NCI-H187 treated with DMSO at 0.1 percent for 48 hours (cell line): ENCODE results near the gene LDLRAD4.

Experiments used
- DNase-seq: peaks from one replicate; lab custom pipeline; 2025; lab: John Stamatoyannopoulos, UW

LDLRAD4 gene

GRCh38 chr18:13285874-13286273, 67.3 kb downstream of the LDLRAD4 start:
- no peak for DNase-seq

DNA sequence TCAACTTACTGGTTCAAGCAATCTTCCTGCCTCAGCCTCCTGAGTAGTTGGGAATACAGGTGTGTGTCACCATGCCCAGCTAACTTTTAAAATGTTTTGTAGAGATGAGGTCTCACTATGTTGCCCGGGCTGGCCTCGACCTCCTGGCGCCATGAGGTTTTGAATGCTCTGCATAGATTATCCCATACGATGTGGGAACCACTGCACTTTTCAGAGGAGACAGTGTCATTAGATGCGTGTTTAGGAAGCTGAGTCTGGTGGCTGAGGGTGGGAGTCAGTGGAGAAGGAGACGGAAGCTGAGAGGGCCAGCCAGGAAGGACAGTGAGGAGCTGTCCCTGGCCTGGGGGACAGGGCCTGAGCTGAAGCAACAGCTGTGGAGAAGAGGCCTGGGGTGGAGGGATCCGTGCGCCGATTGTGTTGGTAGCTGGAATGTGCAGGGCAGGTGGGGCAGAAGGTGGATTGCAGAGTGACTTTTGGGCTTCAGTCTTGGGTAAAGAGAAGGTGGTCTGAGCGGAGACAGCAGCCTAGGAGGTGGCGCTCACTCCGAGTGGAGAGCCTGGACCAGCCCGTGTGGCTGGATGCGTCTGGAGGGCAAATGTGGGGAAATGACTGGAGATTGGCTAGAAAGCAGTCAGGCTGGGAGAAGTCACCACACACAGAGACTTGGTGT, 68.0 kb downstream of the LDLRAD4 start:
- DNase-seq, result no peak

DNA sequence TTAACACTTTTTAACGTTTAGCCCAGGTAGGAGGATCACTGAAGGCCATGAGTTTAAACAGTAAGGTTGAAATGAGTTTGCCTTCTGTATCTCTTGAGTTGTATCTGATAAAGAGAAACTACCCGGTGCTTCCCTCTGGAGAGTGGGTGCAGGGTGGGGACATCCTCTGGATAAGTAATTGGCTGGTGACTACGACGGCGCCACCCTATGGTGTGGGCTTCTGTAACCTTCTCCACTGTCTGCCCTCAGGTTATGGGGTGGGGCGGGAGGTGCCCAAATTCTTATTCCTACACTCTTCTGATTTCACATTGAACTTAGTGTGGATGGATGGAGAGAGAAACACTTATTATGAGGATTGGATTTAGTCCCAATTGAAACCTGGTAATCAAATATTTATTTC, 68.8 kb downstream of the LDLRAD4 start:
- no peak for DNase-seq

DNA sequence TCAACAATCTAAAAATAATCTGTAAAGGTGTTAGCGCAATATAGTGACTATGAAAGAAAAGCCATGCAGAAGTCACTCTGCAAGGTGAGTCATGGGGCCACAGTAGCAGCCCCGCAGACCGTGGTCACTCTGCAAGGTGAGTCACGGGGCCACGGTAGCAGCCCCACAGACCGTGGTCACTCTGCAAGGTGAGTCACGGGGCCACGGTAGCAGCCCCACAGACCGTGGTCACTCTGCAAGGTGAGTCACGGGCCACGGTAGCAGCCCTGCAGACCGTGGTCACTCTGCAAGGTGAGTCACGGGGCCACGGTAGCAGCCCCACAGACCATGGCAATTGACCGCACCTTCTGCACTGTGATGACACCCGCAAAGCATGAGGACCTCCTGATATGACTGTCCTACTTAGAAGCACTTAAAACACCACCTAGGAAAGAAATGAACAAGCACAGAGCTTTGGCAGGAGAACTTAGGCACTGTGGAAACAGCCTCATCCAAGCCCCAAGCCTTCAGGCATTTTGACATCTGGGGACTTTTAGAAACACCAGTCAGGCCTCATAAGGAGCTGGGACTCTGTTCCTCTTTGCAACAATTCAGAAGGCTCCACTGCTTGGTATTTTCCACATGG, 70.1 kb downstream of the LDLRAD4 start:
- no peak for DNase-seq

- DNase-seq, result no peak
These were observed 71.1 kb downstream of the LDLRAD4 start for GRCh38 chr18:13289481-13290205.

- DNase-seq, result no peak
These were observed 72.3 kb downstream of the LDLRAD4 start for GRCh38 chr18:13290856-13291271.

GRCh38 chr18:13291299-13291698, 72.7 kb downstream of the LDLRAD4 start:
- no peak for DNase-seq

- no peak for DNase-seq
These were observed 73.3 kb downstream of the LDLRAD4 start for GRCh38 chr18:13291745-13292447.

DNA sequence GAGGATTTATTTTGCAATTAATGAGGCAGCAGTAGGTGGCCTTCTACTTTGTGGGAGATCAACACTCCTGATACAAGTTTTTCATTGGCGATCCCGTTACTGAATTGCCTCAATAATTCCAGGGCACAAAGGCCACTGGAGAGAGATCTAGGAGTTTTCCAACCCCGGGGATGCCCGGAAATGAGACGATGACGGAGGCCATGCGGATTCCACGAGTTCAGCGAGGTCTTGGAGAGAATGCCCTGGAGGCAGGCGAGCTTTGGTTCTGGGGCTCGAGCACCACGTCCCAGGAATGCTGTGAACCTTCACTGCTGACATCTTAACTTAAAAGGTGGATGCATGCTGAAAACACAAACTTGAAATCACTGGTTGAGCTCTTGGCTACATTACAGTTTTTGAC, 74.2 kb downstream of the LDLRAD4 start:
- no peak for DNase-seq

GRCh38 chr18:13294309-13294708, 75.7 kb downstream of the LDLRAD4 start:
- DNase-seq, result no peak

GRCh38 chr18:13295894-13296293, 77.3 kb downstream of the LDLRAD4 start:
- no peak for DNase-seq

- DNase-seq, result no peak
These were observed 78.5 kb downstream of the LDLRAD4 start for GRCh38 chr18:13296867-13297574.

DNA sequence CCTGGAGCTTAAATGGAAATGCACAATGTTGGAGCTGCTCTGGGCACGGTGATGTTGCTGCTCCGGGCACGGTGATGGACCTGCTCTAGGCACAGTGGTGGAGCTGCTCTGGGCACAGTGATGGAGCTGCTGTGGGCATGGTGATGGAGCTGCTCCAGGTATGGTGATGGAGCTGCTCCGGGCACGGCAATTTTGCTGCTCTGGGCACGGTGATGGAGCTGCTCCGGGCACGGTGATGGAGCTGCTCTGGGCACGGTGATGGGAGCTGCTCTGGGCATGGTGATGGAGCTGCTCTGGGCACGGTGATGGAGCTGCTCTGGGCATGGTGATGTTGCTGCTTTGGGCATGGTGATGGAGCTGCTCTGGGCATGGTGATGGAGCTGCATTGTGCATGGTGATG, 79.7 kb downstream of the LDLRAD4 start:
- DNase-seq, result no peak

DNA sequence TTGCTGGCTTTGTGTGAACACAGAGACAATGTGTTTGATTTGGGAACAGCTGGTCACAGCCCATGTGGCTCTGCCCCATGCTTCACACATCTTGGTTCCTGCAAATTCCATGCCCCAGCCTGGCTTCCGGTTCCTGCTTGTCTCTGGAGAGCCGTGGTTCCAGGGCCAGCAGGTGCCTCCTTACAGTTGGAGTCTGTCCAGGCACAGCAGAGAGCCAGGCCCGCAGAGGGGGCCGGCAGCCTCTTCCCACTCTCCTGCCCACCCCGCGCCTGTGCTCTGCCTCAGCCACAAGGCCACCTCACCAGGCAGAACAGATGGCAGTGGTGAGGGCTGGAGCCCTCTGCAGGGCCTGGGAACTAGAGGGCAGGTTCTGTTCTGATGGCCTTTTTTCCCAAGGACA, 81.5 kb downstream of the LDLRAD4 start:
- DNase-seq, result no peak

DNA sequence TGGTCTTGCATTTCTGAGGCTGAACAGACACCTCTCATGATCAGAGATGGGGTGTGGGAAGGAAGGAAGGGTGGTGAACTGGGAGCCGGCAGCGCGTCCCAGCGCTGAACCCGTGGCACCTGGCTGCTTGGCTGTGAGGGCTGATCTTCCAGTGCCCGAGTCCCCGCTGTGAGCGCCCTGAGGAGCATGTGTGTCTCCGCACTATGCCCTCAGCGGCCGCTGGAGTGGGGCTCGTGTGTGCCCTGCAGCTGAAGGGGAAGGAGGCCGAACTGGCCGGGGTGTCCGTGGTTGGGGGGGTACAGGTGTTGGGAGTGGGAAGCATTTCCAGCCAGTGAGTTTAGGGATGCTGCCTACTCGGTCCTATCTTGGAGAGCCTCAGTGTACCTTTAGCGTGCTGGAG, 82.2 kb downstream of the LDLRAD4 start:
- no peak for DNase-seq

GRCh38 chr18:13302040-13302439, 83.5 kb downstream of the LDLRAD4 start:
- DNase-seq, result no peak

DNA sequence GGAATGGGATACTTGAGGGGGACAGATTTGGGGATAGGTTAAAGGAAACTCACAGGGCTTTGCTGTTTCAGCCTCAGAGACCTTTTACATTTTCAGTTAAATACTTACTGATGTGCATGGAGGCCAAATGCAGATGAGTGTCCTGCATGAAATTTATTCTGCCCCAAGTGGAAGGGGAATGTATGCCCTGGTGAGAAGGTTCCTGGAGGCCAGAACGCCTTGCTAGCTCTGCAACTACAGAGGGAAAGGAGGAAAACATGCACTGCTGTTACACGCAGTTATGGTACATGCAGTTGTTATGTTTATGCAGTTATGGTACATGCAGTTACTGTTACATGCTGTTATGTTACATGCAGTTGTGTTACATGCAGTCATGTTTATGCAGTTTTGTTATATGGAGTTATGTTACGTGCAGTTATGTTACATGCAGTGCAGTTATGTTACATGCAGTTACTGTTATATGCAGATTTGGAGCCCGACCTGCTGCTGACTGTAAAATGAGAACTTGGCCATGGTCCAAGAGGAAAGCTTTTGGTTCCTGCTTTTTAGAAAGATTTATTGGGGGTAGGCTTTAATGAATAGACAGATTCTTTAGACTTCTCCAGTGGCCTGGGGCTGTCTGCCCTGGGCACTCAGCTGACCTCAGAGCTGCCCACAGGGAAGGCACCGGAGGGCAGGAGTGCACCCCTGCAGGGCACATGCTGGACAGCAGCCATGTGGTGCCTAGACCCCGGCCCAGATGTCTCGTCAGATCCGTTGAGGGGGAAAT, 84.1 kb downstream of the LDLRAD4 start:
- DNase-seq, result no peak

DNA sequence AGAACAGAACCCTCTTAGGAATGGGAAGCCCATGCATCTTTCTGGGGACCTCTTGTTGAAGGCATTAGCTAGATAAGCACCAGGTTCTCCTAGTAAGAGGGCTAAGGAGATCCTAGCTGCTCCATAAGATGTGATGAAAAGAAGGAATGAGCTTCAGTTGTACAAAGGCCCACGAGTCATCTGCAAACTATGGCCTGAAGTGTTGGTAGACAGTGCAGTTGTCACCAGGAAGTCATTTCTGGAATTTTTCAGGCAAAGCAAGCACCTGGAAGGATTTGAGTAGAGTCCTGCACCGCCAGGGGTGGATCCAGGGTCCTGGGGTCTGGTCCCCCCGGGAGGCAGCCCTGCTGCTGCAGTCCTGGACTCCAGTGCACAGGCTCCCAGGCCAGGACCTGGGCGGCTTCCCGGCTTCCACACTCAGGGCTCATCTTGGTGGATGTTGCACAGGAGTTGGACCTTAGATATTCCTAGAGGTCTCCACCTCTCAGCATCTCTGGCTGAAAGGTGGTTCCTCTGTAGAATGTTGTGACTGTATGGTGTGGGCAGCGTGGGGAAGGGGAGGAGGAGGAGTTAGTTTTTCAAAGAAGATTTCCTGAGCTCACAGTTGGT, 85.3 kb downstream of the LDLRAD4 start:
- DNase-seq, result no peak

DNA sequence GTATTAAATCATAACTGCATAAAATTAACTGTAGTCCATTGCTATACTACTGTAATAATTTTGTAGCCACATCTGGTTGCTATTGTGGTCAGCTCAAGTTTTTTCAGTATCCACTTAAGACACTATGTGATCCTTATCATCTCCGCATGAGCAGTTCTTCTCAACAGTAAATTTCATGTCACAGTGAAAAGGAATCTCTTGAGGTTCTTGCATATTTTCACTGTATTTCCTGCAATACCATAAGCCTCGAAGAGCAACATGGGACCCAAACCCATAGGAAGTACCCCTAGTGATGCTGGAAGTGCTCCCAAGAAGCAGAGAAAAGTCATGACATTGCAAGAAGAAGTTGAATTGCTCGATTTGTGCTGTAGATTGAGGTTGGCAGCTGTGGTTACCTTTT, 86.7 kb downstream of the LDLRAD4 start:
- no peak for DNase-seq

- no peak for DNase-seq
These were observed 88.0 kb downstream of the LDLRAD4 start for GRCh38 chr18:13306583-13306982.

GRCh38 chr18:13308369-13308768, 89.8 kb downstream of the LDLRAD4 start:
- no peak for DNase-seq
